Astrocyte (in vitro differentiated cells and primary cell): ENCODE data around the gene SUSD3. TPM values are rescaled to one million over a fixed set of nuclear protein-coding genes. Genes with fewer than 3 reads are reported as not detected.

ENCODE experiments used
- DNase-seq: peaks from one replicate; pipeline ENCODE4 v3.0.0-alpha.2; 2010; ENCODE audit warnings: low read depth
- FAIRE-seq: peaks from 2 replicates; lab custom pipeline; 2011; peaks lifted over from hg19 to GRCh38; lab: Jason Lieb, UNC
- H2AFZ ChIP-seq: 2 replicates; pipeline ENCODE4 v1.6.0; 2012; ENCODE audit warnings: low read depth, low read length, inconsistent platforms
- H3K27ac ChIP-seq: 2 replicates; pipeline ENCODE4 v1.5.1; 2011; ENCODE audit warnings: low read depth, low read length, inconsistent platforms
- H3K27me3 ChIP-seq: 2 replicates; pipeline ENCODE4 v1.6.0; 2011; ENCODE audit warnings: low read length, inconsistent platforms; ENCODE audit not compliant: insufficient read depth
- H3K36me3 ChIP-seq: 2 replicates; pipeline ENCODE4 v1.5.1; 2011; ENCODE audit warnings: low read length, inconsistent platforms; ENCODE audit not compliant: insufficient read depth
- H3K4me1 ChIP-seq: 2 replicates; pipeline ENCODE4 v1.5.1; 2011; ENCODE audit warnings: low read length, inconsistent platforms; ENCODE audit not compliant: insufficient read depth
- H3K4me2 ChIP-seq: 2 replicates; pipeline ENCODE4 v1.6.0; 2012; ENCODE audit warnings: low read length, inconsistent platforms
- H3K4me3 ChIP-seq: 2 replicates; pipeline ENCODE4 v1.5.1; 2011; ENCODE audit warnings: low read depth, mild to moderate bottlenecking, low read length, inconsistent platforms; ENCODE audit not compliant: insufficient read depth
- H3K79me2 ChIP-seq: 2 replicates; pipeline ENCODE4 v1.6.0; 2012; ENCODE audit warnings: mild to moderate bottlenecking, low read length, inconsistent platforms; ENCODE audit not compliant: insufficient read depth
- H3K9ac ChIP-seq: 2 replicates; pipeline ENCODE4 v1.6.0; 2012; ENCODE audit warnings: mild to moderate bottlenecking, low read length, inconsistent platforms
- H3K9me3 ChIP-seq: 2 replicates; pipeline ENCODE4 v1.5.1; 2012; ENCODE audit warnings: low read depth, mild to moderate bottlenecking, low read length, inconsistent platforms; ENCODE audit not compliant: insufficient read depth
- H4K20me1 ChIP-seq: 2 replicates; pipeline ENCODE4 v1.6.0; 2012; ENCODE audit warnings: low read length, inconsistent platforms; ENCODE audit not compliant: insufficient read depth
- H3K27ac Mint-ChIP-seq: one replicate; pipeline ENCODE4 v1.8.0; 2021; ENCODE audit warnings: mild to moderate bottlenecking, mixed read lengths; ENCODE audit not compliant: unreplicated experiment
- H3K27me3 Mint-ChIP-seq: one replicate; pipeline ENCODE4 v1.8.0; 2021; ENCODE audit warnings: low read depth, mixed read lengths; ENCODE audit not compliant: unreplicated experiment
- H3K36me3 Mint-ChIP-seq: one replicate; pipeline ENCODE4 v1.8.0; 2021; ENCODE audit warnings: low read depth, mixed read lengths; ENCODE audit not compliant: unreplicated experiment
- H3K4me1 Mint-ChIP-seq: one replicate; pipeline ENCODE4 v1.8.0; 2021; ENCODE audit warnings: low read depth, mixed read lengths; ENCODE audit not compliant: unreplicated experiment
- H3K4me3 Mint-ChIP-seq: one replicate; pipeline ENCODE4 v1.8.0; 2021; ENCODE audit warnings: mild to moderate bottlenecking, moderate library complexity, mixed read lengths; ENCODE audit not compliant: unreplicated experiment
- H3K9me3 Mint-ChIP-seq: one replicate; pipeline ENCODE4 v1.8.0; 2021; ENCODE audit warnings: mild to moderate bottlenecking, mixed read lengths; ENCODE audit not compliant: unreplicated experiment
- CTCF ChIP-seq: IDR thresholded peaks from 2 replicates; pipeline ENCODE4 v1.5.1; 2011; ENCODE audit warnings: low read depth, mild to moderate bottlenecking, inconsistent platforms, low read length, moderate library complexity; ENCODE audit not compliant: insufficient read depth
- EZH2 ChIP-seq: IDR thresholded peaks from 2 replicates; pipeline ENCODE4 v1.6.1; 2012; ENCODE audit warnings: mild to moderate bottlenecking, low read length, inconsistent platforms; ENCODE audit not compliant: insufficient read depth
- total RNA-seq: library from RNA; stranded (reverse); gene quantifications from 2 replicates; pipeline ENCODE4 v1.2.1, GENCODE V29; 2021

Gene SUSD3
- total RNA-seq, 1 donor from 2014 or later, result not detected

DNA sequence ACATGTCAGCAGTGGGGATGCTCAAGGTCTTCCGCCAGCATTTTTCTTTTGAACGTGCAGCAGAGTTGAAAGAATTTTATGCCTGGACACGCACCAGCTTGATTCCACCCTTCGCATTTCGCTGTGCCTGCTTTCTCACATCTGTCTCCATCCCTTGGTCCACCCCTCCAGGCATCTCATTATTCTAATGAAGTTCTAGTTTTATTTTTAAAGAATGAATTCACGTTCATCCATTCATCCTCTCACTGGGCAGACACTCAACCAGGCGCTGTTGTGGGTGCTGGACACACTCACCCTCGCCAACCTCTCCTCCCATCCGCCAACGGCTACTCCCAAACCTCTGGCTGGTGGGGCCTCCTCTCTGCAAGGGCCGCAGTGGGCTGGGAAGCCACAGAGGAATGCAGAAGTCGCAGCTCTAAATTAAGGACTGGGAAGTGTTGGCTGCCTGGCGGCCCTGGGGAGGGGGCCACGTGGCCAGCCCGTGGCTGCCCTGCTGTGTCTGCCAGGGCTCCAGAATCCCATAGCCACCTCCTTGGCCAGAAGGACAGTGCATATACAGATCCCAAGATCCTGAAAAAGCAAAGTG is 6.7 kb downstream of the SUSD3 start:
- TF ChIP-seq EZH2, result no peak
- no peak for TF ChIP-seq CTCF
- peaks cover 7% of the 10 kb centered on the region for H3K4me1 ChIP-seq
- no peak for DNase-seq
- H3K36me3 ChIP-seq, result no peaks in the 10 kb centered on the region
- H4K20me1 ChIP-seq, result no peaks in the 10 kb centered on the region
- no peak for FAIRE-seq
- no peak overlapping the region for H2AFZ ChIP-seq
- no peak overlapping the region for H3K4me2 ChIP-seq
- no peak overlapping the region for H3K9ac ChIP-seq
- H3K27ac Mint-ChIP-seq, result no peak overlapping the region
- no peaks in the 10 kb centered on the region for H3K79me2 ChIP-seq
- H3K4me3 Mint-ChIP-seq, result no peak overlapping the region
- H3K4me1 Mint-ChIP-seq, result no peaks in the 10 kb centered on the region
- peaks cover 31% of the 10 kb centered on the region for H3K27me3 Mint-ChIP-seq
- no peaks in the 10 kb centered on the region for H3K9me3 Mint-ChIP-seq
- peaks cover 2% of the 10 kb centered on the region for H3K27me3 ChIP-seq
- no peak overlapping the region for H3K4me3 ChIP-seq
- no peaks in the 10 kb centered on the region for H3K36me3 Mint-ChIP-seq
- no peak overlapping the region for H3K27ac ChIP-seq
- H3K9me3 ChIP-seq, result no peaks in the 10 kb centered on the region

- no peak overlapping the region for H3K4me3 Mint-ChIP-seq
- FAIRE-seq, result no peak
These were observed 8.6 kb downstream of the SUSD3 start for GRCh38 chr9:93066978-93067603.

More at GRCh38 chr9:93066978-93067603, 8.6 kb downstream of the SUSD3 start:
- H3K79me2 ChIP-seq, result no peaks in the 10 kb centered on the region
- Mint-ChIP-seq H3K27ac (no peak overlapping the region), H3K27me3 (peaks cover 27% of the 10 kb centered on the region), H3K4me1 (no peaks in the 10 kb centered on the region), H3K36me3 (peaks cover 3% of the 10 kb centered on the region), H3K9me3 (no peaks in the 10 kb centered on the region)
- H2AFZ ChIP-seq, result no peak overlapping the region
- no peaks in the 10 kb centered on the region for H3K4me1 ChIP-seq
- H3K9ac ChIP-seq, result no peak overlapping the region
- H3K27me3 ChIP-seq, result peaks cover 2% of the 10 kb centered on the region
- H4K20me1 ChIP-seq, result no peaks in the 10 kb centered on the region
- no peaks in the 10 kb centered on the region for H3K9me3 ChIP-seq
- no peaks in the 10 kb centered on the region for H3K36me3 ChIP-seq
- TF ChIP-seq EZH2, result no peak
- no peak for TF ChIP-seq CTCF
- no peak overlapping the region for H3K4me3 ChIP-seq
- H3K4me2 ChIP-seq, result no peak overlapping the region
- no peak for DNase-seq
- no peak overlapping the region for H3K27ac ChIP-seq
